GM12878 (cell line): ENCODE measurements around the gene EZH2. TPM values are rescaled to one million over a fixed set of nuclear protein-coding genes. Genes with fewer than 3 reads are reported as not detected.

Source experiments
- ATF7 ChIP-seq: fragments of 450-650 bp; IDR thresholded peaks from 2 replicates; pipeline ENCODE4 v1.6.1; 2016; ENCODE audit warnings: low read depth, mild to moderate bottlenecking
- BACH1 ChIP-seq: fragments of 450-650 bp; IDR thresholded peaks from 2 replicates; pipeline ENCODE4 v1.6.1; 2017; ENCODE audit warnings: mild to moderate bottlenecking, borderline replicate concordance
- CEBPB ChIP-seq, 2 experiments: fragments of 150-350 bp in 1 of 2; IDR thresholded peaks; 2 replicates each; pipeline ENCODE4 v1.6.1; 2012 to 2014; ENCODE audit warnings: low read depth in 2 of 2, low read length in 2 of 2, borderline replicate concordance in 1 of 2, inconsistent platforms in 1 of 2
- DPF2 ChIP-seq: fragments of 450-650 bp; IDR thresholded peaks from 2 replicates; pipeline ENCODE4 v1.6.1; 2017; ENCODE audit warnings: mild to moderate bottlenecking
- ESRRA ChIP-seq: IDR thresholded peaks from 2 replicates; pipeline ENCODE4 v1.6.1; 2012; ENCODE audit warnings: mild to moderate bottlenecking, low read length, improper control_type of control experiment
- HDAC2 ChIP-seq: fragments of 200-600 bp; sonication (generic); IDR thresholded peaks from 2 replicates; pipeline ENCODE4 v1.6.1; 2017
- IRF4 ChIP-seq: IDR thresholded peaks from 2 replicates; pipeline ENCODE4 v1.6.1; 2011; ENCODE audit warnings: low read depth, low read length
- NBN ChIP-seq: fragments of 450-650 bp; IDR thresholded peaks from 2 replicates; pipeline ENCODE4 v1.6.1; 2016
- PAX5 ChIP-seq: IDR thresholded peaks from 2 replicates; pipeline ENCODE4 v1.6.1; 2011; ENCODE audit warnings: low read depth, low read length, borderline replicate concordance
- PML ChIP-seq: IDR thresholded peaks from 2 replicates; pipeline ENCODE4 v1.6.1; 2012; ENCODE audit warnings: low read length, inconsistent platforms
- PRDM15 ChIP-seq: fragments of 450-650 bp; formaldehyde crosslinking; IDR thresholded peaks from 2 replicates; pipeline ENCODE4 v1.4.0; 2020; ENCODE audit warnings: mild to moderate bottlenecking, moderate library complexity
- SMAD5 ChIP-seq: IDR thresholded peaks from 2 replicates; pipeline ENCODE4 v1.6.1; 2016; ENCODE audit warnings: antibody characterized with exemption, low read depth
- TAF1 ChIP-seq: IDR thresholded peaks from 2 replicates; pipeline ENCODE4 v1.6.1; 2011; ENCODE audit warnings: mild to moderate bottlenecking, low read depth, low read length, borderline replicate concordance
- ZBTB33 ChIP-seq: fragments of 450-650 bp; IDR thresholded peaks from 2 replicates; pipeline ENCODE4 v1.6.1; 2017; ENCODE audit warnings: mild to moderate bottlenecking
- polyA plus RNA-seq, 11 experiments: library from polyadenylated mRNA; depleted of rRNA in 4 of 11; unstranded in 6 of 11; stranded (reverse) in 5 of 11; fragments of >200 nt; fragmentation: Nextera tagmentation in 4 of 11; fragmentation: Illumina TruSeq in 1 of 11; extraction: Ambion mirVana in 4 of 11; extraction: Trizol in 1 of 11; gene quantifications; 1 replicate in 1 of 11; 2 replicates in 10 of 11; pipeline versions ENCODE4 v1.2.1 to v1.2.3, GENCODE V29; 2011 to 2016; ENCODE audit warnings: inconsistent platforms in 2 of 11, missing spikeins in 2 of 11, low read depth in 1 of 11
- total RNA-seq, 4 experiments: library from RNA; depleted of rRNA in 3 of 4; stranded (reverse); fragments of >200 nt in 3 of 4; fragmentation: Illumina TruSeq in 1 of 4; extraction: Trizol in 1 of 4; gene quantifications; 2 replicates each; pipeline versions ENCODE4 v1.2.1 to v1.2.3, GENCODE V29; 2013 to 2021

EZH2 gene
- total and polyA plus RNA-seq, 10 of the 15 experiments (the other 5 are each of a cell fraction or from before 2014, with no cell fraction given) = 19.4 to 69.6 (median 40.8) TPM

- TF ChIP-seq PRDM15 (CRISPR knock-in tag) (no peak), TAF1 (no peak), PML (no peak), SMAD5 (no peak), CEBPB (IDR thresholded peaks at IDR 0.05; ENCODE audit: borderline replicate concordance in 1 of 2, low read depth in 2 of 2, low read length in 2 of 2) (no peak), PAX5 (no peak), BACH1 (no peak), IRF4 (no peak), ESRRA (no peak), DPF2 (no peak), HDAC2 (no peak), NBN (no peak), ZBTB33 (no peak), ATF7 (no peak)
- TF ChIP-seq, all 136 proteins: peak for 0
These were observed 74.2 kb downstream of the EZH2 start (continued) for GRCh38 chr7:148809856-148810255.
